Mucosa of stomach (tissue), 1 donor: ENCODE results near the gene CIRBP.

Experiments used
- H3K27me3 ChIP-seq: one replicate; pipeline ENCODE4 v1.7.0; 2013; ENCODE audit warnings: mild to moderate bottlenecking, low read length; ENCODE audit not compliant: control insufficient read depth, insufficient read depth
- H3K36me3 ChIP-seq: one replicate; pipeline ENCODE4 v1.7.0; 2013; ENCODE audit warnings: low read length; ENCODE audit not compliant: control insufficient read depth, insufficient read depth
- H3K4me1 ChIP-seq: one replicate; pipeline ENCODE4 v1.7.0; 2013; ENCODE audit warnings: mild to moderate bottlenecking, low read length; ENCODE audit not compliant: control insufficient read depth, insufficient read depth
- H3K4me3 ChIP-seq: one replicate; pipeline ENCODE4 v1.7.0; 2013; ENCODE audit warnings: low read length
- H3K9ac ChIP-seq: one replicate; pipeline ENCODE4 v1.7.0; 2013; ENCODE audit warnings: mild to moderate bottlenecking, low read length, moderate library complexity
- H3K9me3 ChIP-seq: one replicate; pipeline ENCODE4 v1.7.0; 2013; ENCODE audit warnings: mild to moderate bottlenecking, low read length, moderate library complexity; ENCODE audit not compliant: control insufficient read depth
- donor health status: Pancreatic carcinoma.

CIRBP gene

GRCh38 chr19:1293782-1294604, 24.9 kb downstream of the CIRBP start:
- Histone ChIP-seq H3K9ac (no peak overlapping the region), H3K36me3 (no peaks in the 10 kb centered on the region), H3K9me3 (no peaks in the 10 kb centered on the region), H3K4me1 (peaks cover 22% of the 10 kb centered on the region), H3K4me3 (no peak overlapping the region), H3K27me3 (peaks cover 58% of the 10 kb centered on the region)

- H3K9me3 ChIP-seq = no peaks in the 10 kb centered on the region
- H3K9ac ChIP-seq = no peak overlapping the region
- H3K36me3 ChIP-seq = no peaks in the 10 kb centered on the region
- H3K4me1 ChIP-seq = peaks cover 22% of the 10 kb centered on the region
- no peak overlapping the region for H3K4me3 ChIP-seq
- H3K27me3 ChIP-seq = peaks cover 51% of the 10 kb centered on the region
Measured at GRCh38 chr19:1294688-1295087, 25.6 kb downstream of the CIRBP start.

GRCh38 chr19:1295169-1296012, 26.3 kb downstream of the CIRBP start:
- Histone ChIP-seq H3K36me3 (no peaks in the 10 kb centered on the region), H3K4me1 (peaks cover 22% of the 10 kb centered on the region), H3K4me3 (no peak overlapping the region), H3K9ac (no peak overlapping the region), H3K9me3 (no peaks in the 10 kb centered on the region), H3K27me3 (peaks cover 49% of the 10 kb centered on the region)

GRCh38 chr19:1296078-1296477, 26.9 kb downstream of the CIRBP start:
- Histone ChIP-seq H3K4me1 (peaks cover 17% of the 10 kb centered on the region), H3K27me3 (peaks cover 42% of the 10 kb centered on the region), H3K4me3 (no peak overlapping the region), H3K9ac (no peak overlapping the region), H3K9me3 (no peaks in the 10 kb centered on the region), H3K36me3 (no peaks in the 10 kb centered on the region)

- Histone ChIP-seq H3K9me3 (no peaks in the 10 kb centered on the region), H3K4me1 (peaks cover 11% of the 10 kb centered on the region), H3K36me3 (no peaks in the 10 kb centered on the region), H3K4me3 (no peak overlapping the region), H3K9ac (no peak overlapping the region), H3K27me3 (peaks cover 36% of the 10 kb centered on the region)
Measured at GRCh38 chr19:1296575-1297271, 27.6 kb downstream of the CIRBP start.

- H3K36me3 ChIP-seq = no peaks in the 10 kb centered on the region
- H3K27me3 ChIP-seq = peaks cover 29% of the 10 kb centered on the region
- H3K9me3 ChIP-seq = no peaks in the 10 kb centered on the region
Measured at GRCh38 chr19:1298235-1298634, 29.1 kb downstream of the CIRBP start.

GRCh38 chr19:1299801-1300200, 30.7 kb downstream of the CIRBP start:
- no peaks in the 10 kb centered on the region for H3K36me3 ChIP-seq
- H3K4me1 ChIP-seq = peaks cover 17% of the 10 kb centered on the region
- no peaks in the 10 kb centered on the region for H3K9me3 ChIP-seq
- H3K27me3 ChIP-seq = peaks cover 13% of the 10 kb centered on the region
- H3K9ac ChIP-seq = no peak overlapping the region
- no peak overlapping the region for H3K4me3 ChIP-seq

More at GRCh38 chr19:1298235-1298634, 29.1 kb downstream of the CIRBP start:
- Histone ChIP-seq H3K4me3 (no peak overlapping the region), H3K9ac (no peak overlapping the region), H3K4me1 (peaks cover 6% of the 10 kb centered on the region)

- no peak overlapping the region for H3K4me3 ChIP-seq
- peaks cover 16% of the 10 kb centered on the region for H3K4me1 ChIP-seq
- no peaks in the 10 kb centered on the region for H3K36me3 ChIP-seq
- peaks cover 6% of the 10 kb centered on the region for H3K27me3 ChIP-seq
- H3K9me3 ChIP-seq = no peaks in the 10 kb centered on the region
- no peak overlapping the region for H3K9ac ChIP-seq
Measured at GRCh38 chr19:1300744-1301490, 31.8 kb downstream of the CIRBP start.

GRCh38 chr19:1302533-1303239, 33.6 kb downstream of the CIRBP start:
- H3K27me3 ChIP-seq = no peaks in the 10 kb centered on the region
- peaks cover 16% of the 10 kb centered on the region for H3K4me1 ChIP-seq
- no peak overlapping the region for H3K9ac ChIP-seq
- H3K9me3 ChIP-seq = no peaks in the 10 kb centered on the region
- no peak overlapping the region for H3K4me3 ChIP-seq
- H3K36me3 ChIP-seq = no peaks in the 10 kb centered on the region

GRCh38 chr19:1304197-1304924, 35.2 kb downstream of the CIRBP start:
- Histone ChIP-seq H3K9ac (no peak overlapping the region), H3K27me3 (no peaks in the 10 kb centered on the region), H3K36me3 (no peaks in the 10 kb centered on the region), H3K4me1 (peaks cover 16% of the 10 kb centered on the region), H3K4me3 (no peak overlapping the region), H3K9me3 (no peaks in the 10 kb centered on the region)
